ENCODE measurements around the gene UGT1A5.

The UGT1A5 gene

GRCh38 chr2:233799716-233800115, 87.0 kb downstream of the UGT1A5 start:
- no peak for TF ChIP-seq CTCF (IDR thresholded peaks at IDR 0.05)
- Mint-ChIP-seq H3K4me3 (no peak overlapping the region), H3K27me3 (ENCODE audit: low read depth, poor library complexity) (peaks cover 16% of the 10 kb centered on the region), H3K4me1 (no peaks in the 10 kb centered on the region), H3K36me3 (ENCODE audit: low read depth) (no peaks in the 10 kb centered on the region), H3K27ac (no peak overlapping the region), H3K9me3 (peaks cover 5% of the 10 kb centered on the region)
- no peak for DNase-seq

GRCh38 chr2:233800208-233800607, 87.5 kb downstream of the UGT1A5 start:
- Mint-ChIP-seq H3K27me3 (ENCODE audit: low read depth, poor library complexity) (peaks cover 16% of the 10 kb centered on the region), H3K27ac (no peak overlapping the region), H3K36me3 (ENCODE audit: low read depth) (no peaks in the 10 kb centered on the region), H3K4me3 (no peak overlapping the region), H3K4me1 (no peaks in the 10 kb centered on the region), H3K9me3 (peaks cover 5% of the 10 kb centered on the region)
- no peak for TF ChIP-seq CTCF (IDR thresholded peaks at IDR 0.05)
- no peak for DNase-seq

GRCh38 chr2:233801357-233802131, 88.8 kb downstream of the UGT1A5 start:
- DNase-seq = no peak
- Mint-ChIP-seq H3K4me3 (no peak overlapping the region), H3K4me1 (no peaks in the 10 kb centered on the region), H3K9me3 (peaks cover 5% of the 10 kb centered on the region), H3K27ac (no peak overlapping the region), H3K36me3 (ENCODE audit: low read depth) (no peaks in the 10 kb centered on the region), H3K27me3 (ENCODE audit: low read depth, poor library complexity) (peaks cover 23% of the 10 kb centered on the region)
- TF ChIP-seq CTCF (IDR thresholded peaks at IDR 0.05) = no peak

- TF ChIP-seq CTCF (IDR thresholded peaks at IDR 0.05) = no peak
- H3K27me3 Mint-ChIP-seq (ENCODE audit: low read depth, poor library complexity) = peaks cover 23% of the 10 kb centered on the region
- no peak overlapping the region for H3K4me3 Mint-ChIP-seq
- H3K36me3 Mint-ChIP-seq (ENCODE audit: low read depth) = no peaks in the 10 kb centered on the region
- DNase-seq = no peak
- peaks cover 5% of the 10 kb centered on the region for H3K9me3 Mint-ChIP-seq
- H3K27ac Mint-ChIP-seq = no peak overlapping the region
- no peaks in the 10 kb centered on the region for H3K4me1 Mint-ChIP-seq
Observed at GRCh38 chr2:233802132-233802815, 89.6 kb downstream of the UGT1A5 start.

GRCh38 chr2:233803292-233803911, 90.7 kb downstream of the UGT1A5 start:
- no peak overlapping the region for H3K4me3 Mint-ChIP-seq
- no peak for DNase-seq
- H3K27me3 Mint-ChIP-seq (ENCODE audit: low read depth, poor library complexity) = peaks cover 26% of the 10 kb centered on the region

More at GRCh38 chr2:233803292-233803911, 90.7 kb downstream of the UGT1A5 start:
- H3K4me1 Mint-ChIP-seq = no peaks in the 10 kb centered on the region
- H3K36me3 Mint-ChIP-seq (ENCODE audit: low read depth) = no peaks in the 10 kb centered on the region
- H3K9me3 Mint-ChIP-seq = peaks cover 5% of the 10 kb centered on the region
- H3K27ac Mint-ChIP-seq = no peak overlapping the region
- TF ChIP-seq CTCF (IDR thresholded peaks at IDR 0.05) = no peak

Data from nephron progenitor cell (in vitro differentiated cells).